GM18868 (cell line): ENCODE data around the gene CRYZ.

Experiments used
- ATAC-seq: cut with Tn5 transposase; IDR thresholded peaks from one replicate; pipeline ENCODE4 v1.9.1; 2021; ENCODE audit warnings: mild to moderate bottlenecking, moderate library complexity; ENCODE audit not compliant: unreplicated experiment

Gene CRYZ

DNA sequence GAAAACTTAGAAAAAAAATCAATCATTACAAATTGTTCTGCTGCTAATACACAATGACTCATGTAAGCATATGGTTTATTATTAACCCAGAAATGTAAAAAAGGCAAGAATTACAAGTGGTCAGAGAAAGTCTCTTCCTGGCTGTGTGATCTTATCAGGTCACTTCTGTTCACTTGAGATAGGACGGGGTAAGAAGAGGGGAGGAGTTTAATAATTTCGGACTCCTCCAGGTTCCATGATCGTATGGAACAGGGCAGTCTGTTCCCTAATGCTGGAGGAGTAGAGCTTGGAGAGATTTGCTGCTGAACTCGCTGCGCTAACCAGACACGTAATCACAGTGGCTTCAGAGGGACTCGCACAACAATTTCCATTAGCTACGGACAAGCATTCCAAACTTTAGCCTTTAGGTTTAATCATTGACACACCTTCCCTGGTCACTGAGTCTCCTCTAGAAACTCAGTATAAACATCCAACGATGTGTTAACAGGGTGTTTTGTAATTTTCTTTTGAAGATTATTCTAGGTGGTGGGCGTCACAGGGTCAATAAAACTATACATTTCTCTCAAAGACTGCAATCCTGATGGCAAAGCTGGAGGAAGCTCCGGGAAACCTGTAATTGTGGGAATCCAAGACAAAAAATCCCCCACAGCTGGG, 1.3 kb downstream of the CRYZ start:
- no peak for ATAC-seq

DNA sequence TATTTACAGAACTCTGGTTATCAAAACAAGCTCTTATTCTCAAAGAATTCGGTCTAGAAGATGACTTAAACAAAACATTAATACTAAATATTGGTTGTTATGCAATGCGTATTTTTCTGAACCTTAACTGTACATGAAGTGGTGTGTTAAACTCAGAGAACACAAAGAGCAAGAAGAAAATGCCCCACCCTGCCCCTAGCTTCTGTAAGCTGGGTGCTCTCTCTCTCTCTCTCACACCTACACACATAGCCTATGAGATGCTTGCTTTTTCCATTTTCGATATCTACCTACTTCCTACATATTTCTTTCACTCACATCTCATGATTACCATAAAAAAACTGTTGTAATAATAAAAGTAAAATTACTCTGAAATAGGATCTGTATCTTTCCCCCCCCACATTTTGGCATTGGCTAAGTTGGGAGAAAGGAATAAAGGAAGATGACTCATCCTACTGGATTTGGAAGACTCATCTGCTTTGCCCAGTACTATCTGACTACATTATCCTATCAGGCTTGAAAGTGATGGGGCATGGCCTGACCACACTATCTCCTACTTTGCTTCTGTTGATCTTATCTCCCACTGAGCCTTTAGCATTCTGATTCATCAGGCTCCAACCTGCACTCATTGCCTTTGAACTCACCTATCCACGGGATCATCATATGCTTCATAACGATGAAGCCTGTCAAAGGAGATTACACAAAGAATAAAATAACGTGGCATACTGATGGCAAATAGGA, 2.9 kb downstream of the CRYZ start:
- ATAC-seq = peak; percentile 19

DNA sequence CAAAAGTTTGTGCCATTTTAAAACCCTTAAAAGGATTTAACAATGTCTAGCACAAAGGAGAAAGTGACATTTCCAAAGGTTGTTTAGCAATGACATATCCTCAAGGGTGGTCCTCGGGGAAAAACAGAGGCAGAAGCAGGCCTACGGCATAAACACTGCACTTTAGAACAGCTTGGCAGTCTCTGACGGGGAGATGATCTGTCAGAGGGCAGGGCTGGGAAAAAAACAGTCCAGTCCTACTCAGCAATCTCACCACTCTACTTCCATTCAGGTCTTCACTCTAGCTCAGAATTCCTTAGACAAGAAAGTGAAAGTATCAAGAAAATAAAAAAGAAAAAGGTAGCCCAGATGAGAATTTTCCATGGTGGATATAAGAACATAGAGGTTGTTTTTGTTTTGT, 4.1 kb downstream of the CRYZ start:
- no peak for ATAC-seq

DNA sequence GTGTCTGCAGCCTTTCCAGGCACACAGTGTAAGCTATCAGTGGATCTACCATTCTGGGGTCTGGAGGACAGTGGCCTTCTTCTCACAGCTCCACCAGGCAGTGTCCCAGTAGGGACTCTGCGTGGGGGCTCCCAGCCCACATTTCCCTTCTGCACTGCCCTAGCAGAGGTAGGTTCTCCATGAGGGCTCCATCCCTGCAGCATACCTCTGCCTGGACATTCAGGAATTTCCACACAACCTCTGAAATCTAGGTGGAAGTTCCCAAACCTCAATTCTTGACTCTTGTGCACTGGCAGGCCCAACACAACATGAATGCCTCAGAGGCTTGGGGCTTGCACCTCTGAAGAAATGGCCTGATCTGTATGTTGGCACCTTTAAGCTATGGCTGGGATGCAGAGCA, 6.8 kb downstream of the CRYZ start:
- ATAC-seq = no peak

- no peak for ATAC-seq
These were observed 15.2 kb downstream of the CRYZ start for GRCh38 chr1:74717626-74718025.

DNA sequence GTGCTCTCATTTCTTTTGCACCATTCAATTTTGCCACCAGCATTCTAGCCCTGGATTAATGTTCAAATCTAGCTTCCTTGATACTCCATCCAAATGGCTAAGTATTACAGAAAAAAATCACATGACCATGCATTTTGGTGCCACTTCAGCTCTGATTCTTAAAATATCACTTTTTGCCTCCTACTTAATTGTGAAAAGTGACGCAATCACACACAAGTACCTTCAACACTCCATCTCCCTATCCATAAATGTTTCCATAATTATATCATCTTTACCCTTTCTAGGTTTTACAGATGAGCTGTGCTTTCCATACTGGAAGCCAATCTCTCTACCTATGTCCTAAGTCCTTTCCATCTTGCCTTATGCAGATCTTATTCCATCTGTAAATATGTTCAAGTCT, 16.0 kb downstream of the CRYZ start:
- no peak for ATAC-seq

DNA sequence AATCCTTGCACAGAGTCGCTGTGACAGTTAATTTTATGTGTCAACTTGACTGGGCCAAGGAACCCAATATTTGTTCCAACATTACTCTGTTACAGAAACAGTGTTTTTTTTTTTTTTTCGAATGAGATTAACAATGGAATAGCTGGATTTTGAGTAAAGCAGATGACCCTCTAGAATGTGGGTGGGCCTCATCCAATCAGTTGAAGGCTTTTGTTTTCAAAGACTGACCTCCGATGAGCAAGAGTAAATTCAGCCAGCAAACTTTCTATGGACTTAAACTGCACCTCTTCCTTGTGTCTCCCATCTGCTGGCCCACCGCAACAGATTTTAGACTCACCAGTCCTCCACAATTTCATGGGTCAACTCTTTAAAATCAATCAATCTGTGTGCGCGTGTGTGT, 17.0 kb downstream of the CRYZ start:
- ATAC-seq = no peak

- no peak for ATAC-seq
These were observed 17.7 kb downstream of the CRYZ start for GRCh38 chr1:74715236-74715502.

GRCh38 chr1:74714429-74715235, 18.2 kb downstream of the CRYZ start:
- peak; percentile 72 for ATAC-seq

DNA sequence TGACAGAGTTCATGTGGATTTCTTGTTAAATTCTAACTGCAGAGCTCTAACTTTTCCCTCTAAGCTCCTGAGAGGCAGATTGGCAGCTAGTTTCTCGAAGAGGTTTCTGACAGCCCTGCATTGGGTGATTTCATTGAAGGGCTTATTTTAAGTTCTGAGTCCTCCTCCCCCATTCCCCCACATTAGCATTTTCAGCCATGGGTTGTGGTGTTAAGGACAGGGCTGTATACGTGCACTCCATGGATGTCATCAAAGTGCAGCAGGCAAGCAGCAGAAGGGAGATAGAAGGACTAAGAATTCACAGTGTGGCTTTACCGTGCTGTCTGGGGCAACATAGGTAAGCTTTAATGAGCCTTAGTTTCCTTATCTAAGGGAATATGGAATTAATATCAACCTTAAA, 19.0 kb downstream of the CRYZ start:
- peak; percentile 37 for ATAC-seq

DNA sequence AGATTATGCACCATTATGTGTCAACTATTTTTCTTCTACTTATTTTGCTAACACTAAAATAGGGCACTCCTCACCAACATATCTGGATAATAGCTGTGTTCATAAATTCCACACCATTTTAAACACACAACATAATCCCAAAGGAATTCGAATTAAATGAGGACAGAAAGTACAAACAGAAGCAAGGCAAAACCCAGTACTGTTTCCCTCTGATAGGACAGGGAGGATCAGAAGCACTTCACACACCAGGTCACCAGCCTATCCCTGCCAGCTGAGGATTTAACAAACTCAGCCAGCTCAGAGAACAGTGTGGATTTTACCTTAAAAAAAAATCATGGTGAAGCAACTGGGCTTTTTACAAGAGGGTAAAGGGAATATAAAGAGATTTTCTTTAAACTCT, 20.0 kb downstream of the CRYZ start:
- no peak for ATAC-seq

DNA sequence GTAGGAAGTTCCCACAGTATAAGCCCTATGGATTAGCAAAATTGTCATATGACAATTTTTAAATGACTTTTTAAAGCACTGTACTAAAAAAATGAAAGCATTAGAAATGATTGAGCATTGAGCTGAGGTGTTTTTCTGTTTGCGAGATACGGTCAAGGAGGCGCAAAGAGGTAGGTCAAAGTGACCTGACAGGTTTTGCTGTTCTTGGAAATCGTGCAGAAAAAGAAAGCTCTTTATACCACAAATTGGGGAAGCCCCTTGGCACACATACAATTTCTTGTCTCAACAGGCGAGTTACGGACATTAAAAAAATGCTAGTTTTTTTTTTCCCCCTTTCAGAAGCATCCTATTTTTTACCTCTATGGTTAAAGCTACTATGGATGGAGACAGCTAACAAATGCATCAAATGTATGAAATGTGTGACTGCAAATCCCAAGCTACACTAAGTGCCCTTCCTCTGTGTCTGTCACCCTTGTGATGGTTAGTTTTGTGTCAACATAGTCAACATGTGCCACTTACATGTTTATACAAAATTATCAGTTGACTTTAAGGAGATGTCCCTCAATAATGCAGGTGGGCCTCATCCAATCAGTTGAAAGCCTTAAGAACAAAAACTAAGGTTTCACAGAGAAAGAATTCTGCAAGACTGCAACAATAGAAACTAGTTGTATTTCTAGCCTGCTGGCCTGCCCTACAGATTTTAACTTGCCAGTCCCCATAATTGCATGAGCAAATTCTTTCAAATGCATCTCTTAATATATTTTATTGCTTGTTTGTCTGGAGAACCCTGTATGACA, 29.3 kb downstream of the CRYZ start:
- no peak for ATAC-seq

GRCh38 chr1:74699331-74699730, 33.5 kb downstream of the CRYZ start:
- peak; percentile 36 for ATAC-seq

DNA sequence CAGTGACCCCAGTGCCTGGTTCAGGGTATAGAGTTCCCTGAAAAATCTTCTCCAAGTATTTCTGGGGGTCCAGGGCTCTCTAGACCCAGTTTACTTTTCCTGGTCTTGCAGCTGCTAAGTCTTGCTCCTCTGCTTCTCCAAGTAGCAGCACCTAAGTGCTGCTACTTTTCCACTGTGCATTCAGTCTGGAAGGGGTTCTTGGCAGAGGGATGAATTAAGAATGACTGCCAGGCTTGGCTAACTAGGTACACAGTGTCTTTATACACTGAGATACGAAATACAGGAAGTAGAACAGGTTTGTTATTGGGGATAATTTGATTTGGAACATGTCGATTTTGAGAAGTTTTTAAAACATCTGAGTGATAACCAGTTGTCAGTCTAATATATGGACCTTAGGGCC, 35.0 kb downstream of the CRYZ start:
- ATAC-seq = no peak

DNA sequence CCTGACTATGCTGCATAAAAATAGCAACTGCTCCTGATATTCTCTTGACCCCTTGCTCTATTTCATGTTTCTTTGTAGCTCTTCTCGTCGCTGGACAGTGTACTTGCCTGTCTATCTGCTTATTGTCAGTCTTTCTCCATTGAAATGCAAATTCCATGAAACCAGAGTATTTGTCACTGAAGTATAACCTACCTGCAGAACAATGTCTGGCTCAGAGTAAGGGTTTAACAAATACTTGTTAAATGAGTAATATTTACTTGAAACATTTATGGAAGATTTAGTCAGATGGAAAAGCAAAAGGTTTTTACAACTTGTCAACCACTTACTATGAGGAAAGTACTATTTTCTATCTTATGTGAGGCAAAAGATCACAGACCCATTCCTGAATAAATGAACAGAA, 39.4 kb downstream of the CRYZ start:
- no peak for ATAC-seq

GRCh38 chr1:74690909-74691308, 41.9 kb downstream of the CRYZ start:
- no peak for ATAC-seq

DNA sequence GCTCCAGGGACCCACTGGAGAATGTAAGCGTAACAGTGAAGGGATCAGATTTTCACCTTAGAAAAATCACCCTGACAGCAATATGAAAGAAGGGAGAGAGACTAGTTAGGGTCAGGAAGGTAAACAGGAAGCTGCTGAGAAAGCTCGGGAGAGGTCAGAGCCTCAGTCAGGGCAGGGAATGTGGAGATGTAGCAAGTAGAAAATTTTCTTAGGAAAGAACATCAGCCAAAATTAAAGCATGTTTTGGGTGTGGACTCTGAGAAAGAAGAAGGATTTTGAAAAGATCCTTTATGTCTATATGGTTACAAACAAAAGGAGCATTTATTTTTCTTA, 42.5 kb downstream of the CRYZ start:
- ATAC-seq = peak; percentile 3

DNA sequence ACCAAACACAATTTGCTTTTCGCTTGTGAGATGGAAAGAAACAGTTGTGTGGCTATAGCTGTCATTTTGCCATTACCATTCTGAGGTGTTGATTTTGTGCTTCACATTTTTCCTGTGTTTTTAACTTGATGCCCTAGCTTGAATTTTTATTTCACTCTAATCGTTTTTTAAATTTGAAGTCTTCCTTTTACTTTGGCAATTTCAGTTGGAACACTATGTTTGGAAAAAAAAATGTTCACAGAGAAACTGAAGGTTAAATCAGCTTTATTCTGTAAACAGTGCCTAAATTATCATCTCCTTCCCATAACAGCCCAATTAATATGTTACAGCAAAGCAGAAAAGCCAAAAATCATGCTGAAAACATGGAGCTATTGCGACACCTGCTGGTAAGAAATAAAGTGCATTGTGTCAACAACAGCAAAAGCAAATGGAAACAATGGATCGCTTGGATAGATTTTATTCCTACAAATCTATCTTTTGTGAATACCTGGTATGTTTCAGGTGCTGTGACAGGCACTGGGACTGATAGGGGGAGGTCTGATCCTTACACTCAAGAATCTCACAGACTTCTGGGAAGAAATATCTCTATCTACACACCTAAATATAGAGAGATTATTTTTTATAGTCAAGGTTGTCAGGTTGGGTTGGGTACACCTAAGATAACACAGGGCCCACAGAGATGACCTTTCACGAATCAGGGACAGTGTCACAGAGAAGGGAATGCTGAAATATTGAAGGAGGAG, 43.1 kb downstream of the CRYZ start:
- ATAC-seq = peak; percentile 81

GRCh38 chr1:74686928-74687327, 45.9 kb downstream of the CRYZ start:
- no peak for ATAC-seq

DNA sequence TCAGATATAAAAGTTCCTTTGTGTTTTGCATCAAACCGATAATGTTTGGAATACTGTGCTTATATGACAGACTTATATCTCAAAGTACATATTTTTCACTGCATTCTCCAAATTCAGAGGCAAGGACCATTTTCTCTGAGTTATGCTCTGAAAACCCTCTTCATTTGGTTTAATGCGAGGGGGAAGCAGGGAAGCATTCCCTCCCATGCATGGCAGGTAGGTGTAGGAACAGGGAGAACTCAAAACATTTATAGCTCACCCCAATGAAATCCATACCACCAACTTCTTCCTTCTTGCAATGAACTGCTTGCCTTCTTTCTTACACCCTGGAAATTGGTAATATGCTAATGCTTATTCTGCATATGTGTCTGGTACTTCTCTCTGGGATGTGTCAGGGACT, 48.5 kb downstream of the CRYZ start:
- no peak for ATAC-seq

GRCh38 chr1:74683656-74684055, 49.2 kb downstream of the CRYZ start:
- ATAC-seq = no peak
